K562 (cell line): ENCODE measurements around the gene TRIP12. TPM values are rescaled to one million over a fixed set of nuclear protein-coding genes. Genes with fewer than 3 reads are reported as not detected.

Experiments
- ATAC-seq: fragments of 200-7000 bp; cut with Tn5 transposase; 3 replicates; pipeline ENCODE4 v1.9.1; 2020; ENCODE audit warnings: moderate library complexity
- BruUV-seq: library from RNA; stranded (reverse); fragments of 400-500 nt; replicated peaks from 2 replicates; lab custom pipeline; 2021; lab: Mats Ljungman, UMichigan
- CTCF ChIA-PET: fragments of 300-600 bp; formaldehyde crosslinking; extraction: SDS; loops from one replicate; lab custom pipeline; 2021; ENCODE audit warnings: low intra/inter-chr PET ratio; lab: Yijun Ruan, JAX
- POLR2A ChIA-PET: fragments of 300-600, 350-650 bp; sonication (Branson Sonifier 250); formaldehyde crosslinking; extraction: SDS; loops from one replicate; lab custom pipeline; 2021; ENCODE audit warnings: antibody characterized with exemption, inconsistent platforms; lab: Yijun Ruan, JAX
- DNase-seq, 4 experiments: peaks; one replicate each; pipeline versions ENCODE4 v3.0.0 to v3.0.0-alpha.2; 2011 to 2018; ENCODE audit warnings: low spot score in 3 of 4, mixed read lengths in 3 of 4; ENCODE audit errors: extremely low read depth in 1 of 4
- FAIRE-seq: peaks from 2 replicates; lab custom pipeline; 2011; peaks lifted over from hg19 to GRCh38; lab: Jason Lieb, UNC
- H2AFZ ChIP-seq: 2 replicates; pipeline ENCODE4 v1.6.0; 2011; ENCODE audit warnings: low read depth, low read length, control low read depth, inconsistent platforms
- H3K27ac ChIP-seq: fragments of 200-600 bp; 3 replicates; pipeline ENCODE4 v1.8.0; 2011; ENCODE audit warnings: low read depth, mild to moderate bottlenecking, control low read depth, inconsistent platforms, low read length, moderate library complexity, mixed read lengths; ENCODE audit errors: extremely low read depth
- H3K27me3 ChIP-seq, 2 experiments: fragments of 300-600 bp in 1 of 2; 2 replicates in 1 of 2; 3 replicates in 1 of 2; pipeline versions ENCODE4 v1.6.0 to v1.8.0; 2011; ENCODE audit warnings: inconsistent platforms in 2 of 2, low read length in 2 of 2, mild to moderate bottlenecking in 1 of 2, mixed read lengths in 1 of 2, moderate library complexity in 1 of 2; ENCODE audit not compliant: control insufficient read depth in 2 of 2, insufficient read depth in 2 of 2
- H3K36me3 ChIP-seq: fragments of 300-600 bp; 3 replicates; pipeline ENCODE4 v1.8.0; 2011; ENCODE audit warnings: mild to moderate bottlenecking, low read length, inconsistent platforms; ENCODE audit not compliant: control insufficient read depth, insufficient read depth
- H3K4me1 ChIP-seq, 2 experiments: fragments of 200-600 bp in 1 of 2; replicated peaks in 1 of 2; 2 replicates in 1 of 2; 3 replicates in 1 of 2; pipeline versions ENCODE4 v1.5.1 to v1.8.0; 2011; ENCODE audit warnings: inconsistent platforms in 2 of 2, low read length in 2 of 2, mild to moderate bottlenecking in 1 of 2, mixed read lengths in 1 of 2, moderate library complexity in 1 of 2; ENCODE audit not compliant: control insufficient read depth in 2 of 2, insufficient read depth in 2 of 2
- H3K4me2 ChIP-seq: 2 replicates; pipeline ENCODE4 v1.6.1; 2011; ENCODE audit warnings: low read length, control low read depth, inconsistent platforms, mixed read lengths; ENCODE audit not compliant: insufficient read depth
- H3K4me3 ChIP-seq: fragments of 200-600 bp; sonication (generic), shearing (Covaris generic); 2 replicates; pipeline ENCODE4 v1.5.1; 2016; ENCODE audit warnings: control low read depth, inconsistent platforms
- H3K79me2 ChIP-seq: fragments of 200-600 bp; 3 replicates; pipeline ENCODE4 v1.8.0; 2011; ENCODE audit warnings: low read length, inconsistent platforms; ENCODE audit not compliant: control insufficient read depth, insufficient read depth
- H3K9ac ChIP-seq, 2 experiments: 2 replicates each; pipeline versions ENCODE4 v1.6.0 to v1.6.1; 2011; ENCODE audit warnings: low read depth in 2 of 2, low read length in 2 of 2, control low read depth in 1 of 2, inconsistent platforms in 1 of 2, mild to moderate bottlenecking in 1 of 2, mixed read lengths in 1 of 2; ENCODE audit not compliant: insufficient read depth in 1 of 2
- H3K9me1 ChIP-seq: one replicate; pipeline ENCODE4 v1.6.0; 2011; ENCODE audit warnings: inconsistent platforms, mild to moderate bottlenecking, low read length, moderate library complexity; ENCODE audit not compliant: control insufficient read depth, insufficient read depth
- H3K9me3 ChIP-seq: replicated peaks from 2 replicates; pipeline ENCODE4 v1.5.1; 2011; ENCODE audit warnings: low read depth, low read length, inconsistent platforms; ENCODE audit not compliant: control insufficient read depth, insufficient read depth
- H4K20me1 ChIP-seq: replicated peaks from 2 replicates; pipeline ENCODE4 v1.6.1; 2011; ENCODE audit warnings: low read length, inconsistent platforms, mixed read lengths; ENCODE audit not compliant: control insufficient read depth, insufficient read depth
- ATF7 ChIP-seq: fragments of 450-650 bp; IDR thresholded peaks from 2 replicates; pipeline ENCODE4 v1.7.1; 2014; ENCODE audit warnings: mild to moderate bottlenecking, moderate library complexity
- BHLHE40 ChIP-seq: IDR thresholded peaks from 2 replicates; pipeline ENCODE4 v1.6.1; 2011; ENCODE audit warnings: low read length, improper control_type of control experiment
- EHMT2 ChIP-seq: fragments of 450-650 bp; IDR thresholded peaks from 2 replicates; pipeline ENCODE4 v1.6.1; 2018; ENCODE audit warnings: antibody characterized with exemption
- ETV5 ChIP-seq: sonication (generic); formaldehyde crosslinking; IDR thresholded peaks from 2 replicates; pipeline ENCODE4 v1.4.0; 2020; ENCODE audit warnings: low read depth, mild to moderate bottlenecking, missing genetic modification reagents
- FOXK1 ChIP-seq: sonication (generic); formaldehyde crosslinking; IDR thresholded peaks from 2 replicates; pipeline ENCODE4 v1.8.0; 2022; ENCODE audit warnings: missing genetic modification reagents, mild to moderate bottlenecking, borderline replicate concordance
- HDAC3 ChIP-seq: fragments of 450-650 bp; IDR thresholded peaks from 2 replicates; pipeline ENCODE4 v1.6.1; 2018; ENCODE audit warnings: borderline replicate concordance, mild to moderate bottlenecking, moderate library complexity; ENCODE audit not compliant: partially characterized antibody
- NFATC3 ChIP-seq: fragments of 450-650 bp; IDR thresholded peaks from 2 replicates; pipeline ENCODE4 v1.6.1; 2017; ENCODE audit warnings: mild to moderate bottlenecking
- WGBS: fragments of 100-300 bp; shearing (Covaris generic); methylation state at CpG from one replicate; pipeline ENCODE4 v1.1.6; 2016; ENCODE audit warnings: low coverage, mixed read lengths; ENCODE audit not compliant: insufficient coverage; ENCODE audit errors: missing lambda C conversion rate; 5-methylcytosine and 5-hydroxymethylcytosine counted together
- in situ Hi-C: fragments of 300-500 bp; cut with MboI; formaldehyde crosslinking; loops from 4 replicates; pipeline ENCODE4 v1.15.0; 2018; ENCODE audit warnings: inconsistent platforms, mixed read lengths
- intact Hi-C: fragments of 100-400 bp; cut with micrococcal nuclease; formaldehyde crosslinking; loops from 2 replicates; pipeline ENCODE4 v1.14.2; 2022
- polyA plus RNA-seq, 8 experiments: library from polyadenylated mRNA; depleted of rRNA in 4 of 8; stranded (reverse) in 5 of 8; unstranded in 3 of 8; fragments of >200 nt; fragmentation: Nextera tagmentation in 2 of 8; fragmentation: Illumina TruSeq in 1 of 8; extraction: Ambion mirVana in 2 of 8; extraction: Trizol in 1 of 8; gene quantifications; 2 replicates each; pipeline versions ENCODE4 v1.2.1 to v1.2.3, GENCODE V29; 2011 to 2014; ENCODE audit warnings: inconsistent platforms in 1 of 8, missing spikeins in 1 of 8
- total RNA-seq, 7 experiments: library from RNA; depleted of rRNA in 6 of 7; stranded (reverse); fragments of >200 nt in 6 of 7; fragmentation: Illumina TruSeq in 2 of 7; extraction: Trizol in 2 of 7; gene quantifications; 2 replicates each; pipeline versions ENCODE4 v1.2.1 to v1.2.3, GENCODE V29; 2011 to 2021; ENCODE audit warnings: low replicate concordance in 1 of 7
- TF ChIP-seq, protein P1 (sequence below): sonication (generic); formaldehyde crosslinking; IDR thresholded peaks from 2 replicates; pipeline ENCODE4 v1.8.1; 2023; ENCODE audit warnings: mild to moderate bottlenecking, missing genetic modification reagents, moderate library complexity
- TF ChIP-seq, protein P2 (sequence below): fragments of 450-650 bp; IDR thresholded peaks from 2 replicates; pipeline ENCODE4 v1.6.1; 2018; ENCODE audit not compliant: partially characterized antibody
- TF ChIP-seq, protein P3 (sequence below): fragments of 250-450 bp; sonication (Bioruptor Pico); IDR thresholded peaks from 2 replicates; pipeline ENCODE4 v1.4.0; 2020; ENCODE audit warnings: mild to moderate bottlenecking, moderate library complexity

Gene TRIP12
- total and polyA plus RNA-seq, 9 of the 15 experiments (the other 6 are each of a cell fraction or from before 2014, with no cell fraction given): 15.2 to 131 (median 80.1) TPM

DNA sequence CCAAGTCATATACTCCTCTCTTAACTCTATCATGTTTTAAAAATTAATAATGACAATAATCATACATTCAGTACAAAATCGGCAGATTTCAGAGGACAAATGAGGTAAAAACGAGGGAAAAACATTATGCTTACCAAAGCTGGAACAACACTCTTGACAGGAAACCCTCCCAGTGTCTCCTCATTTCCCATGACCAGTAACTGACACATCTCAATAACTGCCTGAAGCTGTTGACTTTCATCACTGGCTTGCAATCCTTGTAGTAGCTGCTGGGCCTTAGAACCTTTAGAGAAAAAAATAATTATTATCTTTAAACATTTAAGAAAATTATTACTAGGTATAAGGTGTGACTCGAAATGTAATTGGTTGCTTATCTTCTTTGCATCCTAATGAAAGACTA lies 103.6 kb downstream of the TRIP12 start:
- in situ Hi-C loops (no loop called here), intact Hi-C loops (no loop called here)
- DNase-seq (no peak), FAIRE-seq (no peak), ATAC-seq (no peak)
- Histone ChIP-seq H3K4me3 (no peak overlapping the region), H2AFZ (no peak overlapping the region), H3K9me1 (no peaks in the 10 kb centered on the region), H3K4me2 (no peak overlapping the region), H3K4me1 (no peaks in the 10 kb centered on the region), H3K27ac (no peak overlapping the region), H4K20me1 (no peaks in the 10 kb centered on the region), H3K79me2 (no peaks in the 10 kb centered on the region), H3K9me3 (no peaks in the 10 kb centered on the region), H3K9ac (no peak overlapping the region), H3K36me3 (peaks cover 48% of the 10 kb centered on the region; the same call in 2 of the 3 replicates), H3K27me3 (no peaks in the 10 kb centered on the region)
- POLR2A ChIA-PET: no interaction called here
- no TSS peak for BruUV-seq
- CTCF ChIA-PET: no interaction called here
- TF ChIP-seq ETV5 (CRISPR knock-in tag) (no peak), ATF7 (no peak), EHMT2 (no peak), FOXK1 (no peak), HDAC3 (no peak), BHLHE40 (no peak), NFATC3 (no peak)
- TF ChIP-seq, protein P1, sequence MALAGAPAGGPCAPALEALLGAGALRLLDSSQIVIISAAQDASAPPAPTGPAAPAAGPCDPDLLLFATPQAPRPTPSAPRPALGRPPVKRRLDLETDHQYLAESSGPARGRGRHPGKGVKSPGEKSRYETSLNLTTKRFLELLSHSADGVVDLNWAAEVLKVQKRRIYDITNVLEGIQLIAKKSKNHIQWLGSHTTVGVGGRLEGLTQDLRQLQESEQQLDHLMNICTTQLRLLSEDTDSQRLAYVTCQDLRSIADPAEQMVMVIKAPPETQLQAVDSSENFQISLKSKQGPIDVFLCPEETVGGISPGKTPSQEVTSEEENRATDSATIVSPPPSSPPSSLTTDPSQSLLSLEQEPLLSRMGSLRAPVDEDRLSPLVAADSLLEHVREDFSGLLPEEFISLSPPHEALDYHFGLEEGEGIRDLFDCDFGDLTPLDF: no peak
- TF ChIP-seq, protein P2, sequence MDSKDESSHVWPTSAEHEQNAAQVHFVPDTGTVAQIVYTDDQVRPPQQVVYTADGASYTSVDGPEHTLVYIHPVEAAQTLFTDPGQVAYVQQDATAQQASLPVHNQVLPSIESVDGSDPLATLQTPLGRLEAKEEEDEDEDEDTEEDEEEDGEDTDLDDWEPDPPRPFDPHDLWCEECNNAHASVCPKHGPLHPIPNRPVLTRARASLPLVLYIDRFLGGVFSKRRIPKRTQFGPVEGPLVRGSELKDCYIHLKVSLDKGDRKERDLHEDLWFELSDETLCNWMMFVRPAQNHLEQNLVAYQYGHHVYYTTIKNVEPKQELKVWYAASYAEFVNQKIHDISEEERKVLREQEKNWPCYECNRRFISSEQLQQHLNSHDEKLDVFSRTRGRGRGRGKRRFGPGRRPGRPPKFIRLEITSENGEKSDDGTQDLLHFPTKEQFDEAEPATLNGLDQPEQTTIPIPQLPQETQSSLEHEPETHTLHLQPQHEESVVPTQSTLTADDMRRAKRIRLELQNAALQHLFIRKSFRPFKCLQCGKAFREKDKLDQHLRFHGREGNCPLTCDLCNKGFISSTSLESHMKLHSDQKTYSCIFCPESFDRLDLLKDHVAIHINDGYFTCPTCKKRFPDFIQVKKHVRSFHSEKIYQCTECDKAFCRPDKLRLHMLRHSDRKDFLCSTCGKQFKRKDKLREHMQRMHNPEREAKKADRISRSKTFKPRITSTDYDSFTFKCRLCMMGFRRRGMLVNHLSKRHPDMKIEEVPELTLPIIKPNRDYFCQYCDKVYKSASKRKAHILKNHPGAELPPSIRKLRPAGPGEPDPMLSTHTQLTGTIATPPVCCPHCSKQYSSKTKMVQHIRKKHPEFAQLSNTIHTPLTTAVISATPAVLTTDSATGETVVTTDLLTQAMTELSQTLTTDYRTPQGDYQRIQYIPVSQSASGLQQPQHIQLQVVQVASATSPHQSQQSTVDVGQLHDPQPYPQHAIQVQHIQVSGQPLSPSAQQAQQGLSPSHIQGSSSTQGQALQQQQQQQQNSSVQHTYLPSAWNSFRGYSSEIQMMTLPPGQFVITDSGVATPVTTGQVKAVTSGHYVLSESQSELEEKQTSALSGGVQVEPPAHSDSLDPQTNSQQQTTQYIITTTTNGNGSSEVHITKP: no peak
- TF ChIP-seq, protein P3, sequence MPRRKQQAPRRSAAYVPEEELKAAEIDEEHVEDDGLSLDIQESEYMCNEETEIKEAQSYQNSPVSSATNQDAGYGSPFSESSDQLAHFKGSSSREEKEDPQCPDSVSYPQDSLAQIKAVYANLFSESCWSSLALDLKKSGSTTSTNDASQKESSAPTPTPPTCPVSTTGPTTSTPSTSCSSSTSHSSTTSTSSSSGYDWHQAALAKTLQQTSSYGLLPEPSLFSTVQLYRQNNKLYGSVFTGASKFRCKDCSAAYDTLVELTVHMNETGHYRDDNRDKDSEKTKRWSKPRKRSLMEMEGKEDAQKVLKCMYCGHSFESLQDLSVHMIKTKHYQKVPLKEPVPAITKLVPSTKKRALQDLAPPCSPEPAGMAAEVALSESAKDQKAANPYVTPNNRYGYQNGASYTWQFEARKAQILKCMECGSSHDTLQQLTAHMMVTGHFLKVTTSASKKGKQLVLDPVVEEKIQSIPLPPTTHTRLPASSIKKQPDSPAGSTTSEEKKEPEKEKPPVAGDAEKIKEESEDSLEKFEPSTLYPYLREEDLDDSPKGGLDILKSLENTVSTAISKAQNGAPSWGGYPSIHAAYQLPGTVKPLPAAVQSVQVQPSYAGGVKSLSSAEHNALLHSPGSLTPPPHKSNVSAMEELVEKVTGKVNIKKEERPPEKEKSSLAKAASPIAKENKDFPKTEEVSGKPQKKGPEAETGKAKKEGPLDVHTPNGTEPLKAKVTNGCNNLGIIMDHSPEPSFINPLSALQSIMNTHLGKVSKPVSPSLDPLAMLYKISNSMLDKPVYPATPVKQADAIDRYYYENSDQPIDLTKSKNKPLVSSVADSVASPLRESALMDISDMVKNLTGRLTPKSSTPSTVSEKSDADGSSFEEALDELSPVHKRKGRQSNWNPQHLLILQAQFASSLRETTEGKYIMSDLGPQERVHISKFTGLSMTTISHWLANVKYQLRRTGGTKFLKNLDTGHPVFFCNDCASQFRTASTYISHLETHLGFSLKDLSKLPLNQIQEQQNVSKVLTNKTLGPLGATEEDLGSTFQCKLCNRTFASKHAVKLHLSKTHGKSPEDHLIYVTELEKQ (CRISPR knock-in tag): no peak
- 72% methylated on average over 3 of the region's 3 CpGs for WGBS
